ENCODE measurements around the gene SEMA4D.

Gene SEMA4D

DNA sequence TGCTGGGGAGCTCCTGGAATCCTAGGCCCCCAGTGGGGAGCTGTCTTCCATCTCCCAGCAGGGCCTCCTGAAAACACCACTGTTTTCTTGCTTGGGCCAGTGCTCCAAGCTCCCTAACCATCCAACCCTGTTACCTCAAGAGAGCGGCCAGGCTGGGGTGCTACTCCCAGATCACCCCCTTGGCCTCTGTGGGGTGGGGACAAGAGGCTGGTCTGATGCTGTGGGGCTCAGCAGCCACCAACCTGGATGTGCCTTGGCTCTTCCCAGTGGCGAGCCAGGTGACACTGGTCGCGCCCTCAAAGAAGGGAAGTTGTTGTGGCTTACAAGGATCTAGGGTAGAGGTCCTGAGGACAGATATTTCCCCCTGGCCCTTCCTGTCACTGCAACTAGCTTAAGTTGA, 130.6 kb downstream of the SEMA4D start:
- Mint-ChIP-seq H3K4me1 (peaks cover 7% of the 10 kb centered on the region), H3K9me3 (no peaks in the 10 kb centered on the region), H3K36me3 (peaks cover 1% of the 10 kb centered on the region), H3K4me3 (no peak overlapping the region), H3K27ac (no peak overlapping the region), H3K27me3 (no peaks in the 10 kb centered on the region)
- ATAC-seq: no peak

DNA sequence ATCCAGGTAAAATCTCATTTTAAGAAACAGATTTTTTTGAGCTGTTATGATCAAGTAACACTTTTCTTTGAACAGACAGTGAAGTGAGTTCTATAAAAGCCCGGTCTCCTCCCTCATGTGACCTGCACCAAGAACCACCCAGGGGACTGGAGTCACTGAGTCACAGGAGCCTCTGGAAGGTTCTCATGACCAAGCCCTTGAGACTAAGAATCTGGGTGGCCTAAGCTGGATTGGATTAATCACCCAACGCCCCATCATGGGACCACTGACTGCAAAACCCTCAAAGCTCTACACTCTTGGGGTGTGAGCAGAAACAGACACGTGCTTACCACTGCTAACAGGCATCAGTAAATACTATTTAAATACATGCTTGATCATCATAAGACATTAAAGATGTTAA, 131.2 kb downstream of the SEMA4D start:
- peaks cover 5% of the 10 kb centered on the region for H3K4me1 Mint-ChIP-seq
- no peaks in the 10 kb centered on the region for H3K27me3 Mint-ChIP-seq
- H3K36me3 Mint-ChIP-seq: peaks cover 7% of the 10 kb centered on the region
- H3K4me3 Mint-ChIP-seq: no peak overlapping the region
- H3K9me3 Mint-ChIP-seq: no peaks in the 10 kb centered on the region
- H3K27ac Mint-ChIP-seq: no peak overlapping the region
- ATAC-seq: no peak

DNA sequence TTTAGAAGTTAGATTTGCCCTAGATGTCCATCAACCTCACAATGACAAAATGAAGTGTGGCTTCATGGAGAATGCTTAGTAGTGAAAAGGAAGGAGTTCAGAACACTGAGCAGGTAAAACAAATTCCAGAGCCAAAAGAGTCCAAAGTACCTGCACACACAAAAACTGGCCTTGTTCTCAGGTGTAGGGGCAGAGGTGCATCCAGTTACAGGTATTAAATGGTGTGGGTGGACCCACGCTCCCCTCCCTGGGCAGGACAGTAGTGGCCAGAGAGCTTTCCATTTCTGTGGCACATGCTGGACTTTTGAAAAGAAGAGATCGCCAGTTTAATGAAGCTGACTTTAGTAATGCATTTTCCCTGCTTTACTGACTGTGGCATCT, 132.4 kb downstream of the SEMA4D start:
- no peak overlapping the region for H3K27ac Mint-ChIP-seq
- H3K4me3 Mint-ChIP-seq: no peak overlapping the region

DNA sequence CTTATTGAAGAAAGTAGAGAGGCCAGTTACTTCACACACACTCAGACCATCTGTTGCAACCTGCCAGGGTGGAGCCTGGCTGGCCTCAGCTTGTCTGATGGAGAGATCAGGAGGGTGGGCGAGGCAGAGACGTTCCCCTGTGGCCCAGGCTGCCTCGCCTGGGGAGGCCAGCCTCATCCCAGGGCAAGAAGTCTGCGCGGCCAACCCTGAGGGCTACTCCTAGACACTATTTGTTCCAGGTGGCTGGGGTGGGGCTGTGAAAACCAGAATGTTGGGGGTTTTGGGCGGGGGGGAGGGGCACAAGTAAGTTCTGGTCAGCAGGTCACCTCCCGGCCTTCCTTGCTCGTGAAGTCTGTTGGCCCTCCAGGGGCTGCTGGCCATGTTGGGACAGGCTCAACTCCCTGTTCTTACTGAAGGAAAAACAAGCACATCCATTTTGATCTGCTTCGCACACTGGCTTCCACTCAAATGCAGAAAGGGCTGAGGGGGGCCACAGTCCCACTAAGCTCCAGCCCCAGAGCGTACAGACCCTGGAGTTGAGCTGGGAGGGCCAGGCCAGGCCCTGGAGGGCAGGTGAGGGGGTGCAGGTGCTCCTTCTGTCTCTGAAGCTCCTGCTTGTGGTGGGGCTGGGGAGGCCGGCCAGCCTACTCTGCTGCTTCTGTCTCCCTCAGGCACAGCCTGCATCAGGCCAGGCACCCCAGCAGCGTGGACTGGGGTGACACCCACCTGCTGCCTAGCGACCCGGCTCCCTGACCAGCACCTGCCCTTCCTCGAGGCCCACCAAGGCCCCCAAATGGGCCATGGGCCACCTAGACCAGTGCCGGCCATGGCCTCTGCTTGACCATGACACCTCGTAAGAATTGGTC, 133.0 kb downstream of the SEMA4D start:
- no peak overlapping the region for H3K4me3 Mint-ChIP-seq
- H3K27me3 Mint-ChIP-seq: no peaks in the 10 kb centered on the region
- H3K9me3 Mint-ChIP-seq: no peaks in the 10 kb centered on the region
- no peak for ATAC-seq
- peaks cover 5% of the 10 kb centered on the region for H3K4me1 Mint-ChIP-seq
- peak overlapping the region; percentile 27 for H3K27ac Mint-ChIP-seq
- peaks cover 25% of the 10 kb centered on the region for H3K36me3 Mint-ChIP-seq

More for the DNA sequence above, 132.4 kb downstream of the SEMA4D start:
- no peaks in the 10 kb centered on the region for H3K9me3 Mint-ChIP-seq
- no peaks in the 10 kb centered on the region for H3K27me3 Mint-ChIP-seq
- peaks cover 5% of the 10 kb centered on the region for H3K4me1 Mint-ChIP-seq
- ATAC-seq: no peak
- H3K36me3 Mint-ChIP-seq: peaks cover 19% of the 10 kb centered on the region

DNA sequence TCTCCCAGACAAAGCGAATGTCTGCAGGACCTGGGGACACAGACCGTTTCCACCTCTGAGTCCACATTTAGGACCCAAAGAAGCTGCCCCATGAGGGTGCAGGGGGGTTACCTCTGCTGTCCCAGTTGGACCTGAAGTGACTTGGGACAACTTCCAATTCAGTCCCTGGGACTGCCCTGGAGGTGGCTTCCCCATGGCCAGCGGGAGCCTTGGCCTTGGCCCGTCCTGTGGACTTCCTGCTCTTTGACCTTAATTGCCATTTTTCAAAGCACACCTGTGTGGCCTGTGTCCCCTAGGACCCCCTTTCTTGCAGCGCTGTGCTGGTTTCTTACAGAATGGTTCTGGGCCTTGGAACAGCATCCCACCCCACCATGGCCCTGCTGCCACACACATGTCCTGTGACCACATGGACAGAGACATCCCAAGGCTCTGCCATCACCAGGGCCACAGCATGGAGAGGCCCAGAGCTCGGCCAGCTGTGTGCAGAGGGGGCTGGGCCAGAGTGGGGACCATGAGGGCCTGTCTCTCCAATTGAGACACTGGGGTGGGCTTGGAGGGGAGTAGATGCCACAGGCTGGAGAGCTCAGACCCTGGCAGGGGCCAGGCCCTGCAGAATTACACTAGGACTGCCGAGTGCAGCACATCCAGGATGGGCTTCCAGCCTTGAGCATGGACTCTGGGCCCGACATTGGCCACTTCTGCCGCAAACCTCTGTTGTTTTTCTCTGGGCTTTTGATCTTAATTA, 133.8 kb downstream of the SEMA4D start:
- peak overlapping the region; percentile 27 for H3K27ac Mint-ChIP-seq

DNA sequence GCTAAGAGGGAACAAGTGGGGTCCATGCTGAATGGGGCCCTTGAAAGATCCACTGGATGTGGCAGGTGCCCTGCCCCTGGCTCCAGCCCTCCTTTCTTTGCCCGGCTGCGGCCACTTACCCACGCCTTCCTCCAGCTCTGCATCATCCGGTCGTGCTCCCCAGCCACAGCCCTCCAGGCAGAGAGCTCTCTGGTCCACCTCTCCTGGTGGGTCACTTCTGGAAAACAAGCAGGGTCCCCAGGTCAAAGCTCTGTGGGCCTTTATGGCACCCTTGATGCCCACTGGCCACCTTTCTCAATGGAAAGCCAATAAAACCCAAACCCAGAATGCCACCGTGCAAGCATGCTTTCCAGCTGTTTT, 134.6 kb downstream of the SEMA4D start:
- no peak overlapping the region for H3K27ac Mint-ChIP-seq
- ATAC-seq: no peak
- H3K36me3 Mint-ChIP-seq: peaks cover 37% of the 10 kb centered on the region
- H3K4me3 Mint-ChIP-seq: no peak overlapping the region
- no peaks in the 10 kb centered on the region for H3K9me3 Mint-ChIP-seq
- H3K27me3 Mint-ChIP-seq: no peaks in the 10 kb centered on the region
- H3K4me1 Mint-ChIP-seq: peaks cover 4% of the 10 kb centered on the region

More for the DNA sequence above, 133.8 kb downstream of the SEMA4D start:
- no peak for ATAC-seq
- Mint-ChIP-seq H3K9me3 (no peaks in the 10 kb centered on the region), H3K27me3 (no peaks in the 10 kb centered on the region), H3K4me3 (no peak overlapping the region), H3K4me1 (peaks cover 5% of the 10 kb centered on the region), H3K36me3 (peaks cover 30% of the 10 kb centered on the region)

DNA sequence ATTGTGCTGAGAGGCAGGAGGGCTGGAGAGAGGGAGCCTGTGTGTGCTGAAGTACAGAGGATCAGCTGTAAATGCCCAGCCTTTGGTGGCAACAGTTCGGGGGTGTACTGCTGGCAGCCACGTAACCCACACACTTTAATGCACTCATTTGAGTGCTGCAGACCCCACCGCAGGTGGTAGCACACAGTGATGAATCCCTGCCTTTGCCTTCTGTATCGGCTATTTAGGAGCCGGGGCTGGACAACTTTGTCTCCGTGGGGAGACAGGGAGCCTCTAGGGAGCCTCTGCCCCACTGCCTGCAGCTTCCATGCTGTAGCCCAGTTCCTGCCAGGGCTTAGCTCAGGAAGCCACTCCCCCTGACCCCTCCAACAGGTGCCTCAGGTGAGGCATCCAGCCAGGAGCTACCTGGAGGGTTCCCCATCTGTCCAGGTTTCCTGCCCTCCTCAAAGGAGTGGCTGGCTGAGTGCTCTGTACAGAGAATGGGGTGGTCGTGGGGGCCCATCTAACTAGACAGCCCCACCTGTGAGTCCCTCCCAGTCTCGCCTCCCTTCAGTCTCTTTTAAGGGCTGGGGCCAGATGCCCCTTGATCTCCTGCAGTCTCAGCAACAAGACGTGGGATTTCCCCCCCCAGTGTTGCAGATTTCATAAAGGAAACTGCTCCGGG, 135.1 kb downstream of the SEMA4D start:
- no peaks in the 10 kb centered on the region for H3K4me1 Mint-ChIP-seq
- ATAC-seq: no peak
- H3K4me3 Mint-ChIP-seq: no peak overlapping the region
- peaks cover 42% of the 10 kb centered on the region for H3K36me3 Mint-ChIP-seq
- no peaks in the 10 kb centered on the region for H3K9me3 Mint-ChIP-seq
- no peaks in the 10 kb centered on the region for H3K27me3 Mint-ChIP-seq
- H3K27ac Mint-ChIP-seq: no peak overlapping the region

DNA sequence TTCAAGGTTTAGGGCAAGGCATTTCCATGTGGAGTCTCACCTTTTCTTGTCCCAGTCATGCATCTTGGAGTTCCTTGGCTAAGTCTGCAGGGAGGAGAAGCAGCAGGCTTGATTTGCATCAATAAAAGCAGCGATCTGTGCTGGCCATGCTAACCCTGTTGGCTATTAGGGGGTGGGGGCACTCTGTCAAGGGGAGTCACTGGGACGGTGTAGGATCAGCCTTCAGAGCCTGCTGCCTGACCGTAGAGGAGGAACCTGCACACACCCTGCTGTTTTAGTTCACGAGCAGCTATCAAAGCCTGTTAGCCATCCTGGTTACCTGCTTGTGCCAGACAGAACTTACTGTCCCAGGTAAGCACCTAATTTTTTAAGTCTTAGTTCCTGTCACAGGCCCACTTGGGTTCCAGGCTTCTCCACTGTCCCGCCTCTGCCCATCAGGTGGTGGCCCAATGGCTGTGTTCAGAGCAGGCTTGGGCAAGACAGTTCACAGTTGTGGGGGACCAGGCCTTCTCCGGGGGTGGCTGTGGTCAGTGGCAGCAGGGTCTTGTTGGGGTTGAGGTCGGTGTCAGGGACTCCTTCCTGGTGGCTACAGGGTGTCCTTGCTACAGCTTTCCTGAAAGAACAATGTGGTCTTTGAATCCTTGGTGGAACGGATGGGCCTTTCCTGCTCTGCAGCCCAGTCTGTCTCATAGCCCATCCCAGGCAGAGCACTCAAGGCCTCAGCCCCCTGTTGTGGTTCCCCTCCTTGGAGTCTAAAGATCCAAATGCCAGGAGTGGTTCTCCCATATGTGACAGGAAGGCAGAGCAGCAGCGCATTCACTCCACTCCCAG, 135.9 kb downstream of the SEMA4D start:
- no peak for ATAC-seq
- Mint-ChIP-seq H3K27me3 (no peaks in the 10 kb centered on the region), H3K4me3 (no peak overlapping the region), H3K27ac (no peak overlapping the region), H3K36me3 (peaks cover 49% of the 10 kb centered on the region), H3K4me1 (no peaks in the 10 kb centered on the region), H3K9me3 (no peaks in the 10 kb centered on the region)

DNA sequence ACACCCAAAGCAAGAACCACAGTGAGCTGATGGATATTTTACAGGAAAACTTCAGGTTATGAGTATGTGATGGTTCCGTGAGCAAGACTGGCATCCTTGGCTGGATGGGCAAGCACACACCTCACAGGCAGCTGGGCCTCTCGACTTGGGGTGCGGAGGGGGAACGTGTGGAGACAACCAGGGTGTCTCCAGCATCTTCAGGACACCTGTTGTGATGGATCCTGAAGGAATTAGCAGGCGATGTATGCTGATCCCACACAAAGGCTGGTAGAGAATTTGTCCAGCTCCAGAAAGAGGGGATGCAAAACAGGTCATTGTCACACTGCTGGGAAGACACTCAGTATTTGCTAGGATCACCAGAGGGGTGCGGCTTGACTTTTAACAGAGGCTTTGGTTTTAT, 136.9 kb downstream of the SEMA4D start:
- Mint-ChIP-seq H3K9me3 (no peaks in the 10 kb centered on the region), H3K36me3 (peaks cover 59% of the 10 kb centered on the region), H3K27ac (peak overlapping the region; percentile 39), H3K4me3 (no peak overlapping the region), H3K4me1 (no peaks in the 10 kb centered on the region), H3K27me3 (no peaks in the 10 kb centered on the region)
- ATAC-seq: no peak

DNA sequence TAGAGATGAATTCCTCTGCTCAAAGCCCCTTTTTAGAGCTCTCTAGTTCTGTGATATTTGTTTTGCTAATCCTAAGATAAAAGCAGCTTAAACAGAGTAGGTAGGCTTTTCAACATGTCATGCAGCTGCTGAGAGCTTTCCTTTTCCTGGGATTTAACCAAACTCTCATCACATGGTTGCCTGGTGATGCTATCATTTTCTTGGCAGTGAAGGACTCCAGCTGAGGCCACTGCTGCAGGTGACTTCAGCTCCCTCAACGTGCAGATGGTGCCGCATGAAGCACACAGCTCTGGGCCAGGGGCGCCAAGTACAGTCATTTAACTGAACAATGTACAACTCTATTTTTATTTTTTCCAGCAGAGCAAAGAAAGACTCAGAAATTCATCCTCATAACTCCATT, 137.4 kb downstream of the SEMA4D start:
- H3K36me3 Mint-ChIP-seq: peaks cover 65% of the 10 kb centered on the region
- no peak overlapping the region for H3K4me3 Mint-ChIP-seq
- no peak for ATAC-seq
- H3K9me3 Mint-ChIP-seq: no peaks in the 10 kb centered on the region
- H3K27me3 Mint-ChIP-seq: no peaks in the 10 kb centered on the region
- H3K4me1 Mint-ChIP-seq: no peaks in the 10 kb centered on the region
- peak overlapping the region; percentile 39 for H3K27ac Mint-ChIP-seq

DNA sequence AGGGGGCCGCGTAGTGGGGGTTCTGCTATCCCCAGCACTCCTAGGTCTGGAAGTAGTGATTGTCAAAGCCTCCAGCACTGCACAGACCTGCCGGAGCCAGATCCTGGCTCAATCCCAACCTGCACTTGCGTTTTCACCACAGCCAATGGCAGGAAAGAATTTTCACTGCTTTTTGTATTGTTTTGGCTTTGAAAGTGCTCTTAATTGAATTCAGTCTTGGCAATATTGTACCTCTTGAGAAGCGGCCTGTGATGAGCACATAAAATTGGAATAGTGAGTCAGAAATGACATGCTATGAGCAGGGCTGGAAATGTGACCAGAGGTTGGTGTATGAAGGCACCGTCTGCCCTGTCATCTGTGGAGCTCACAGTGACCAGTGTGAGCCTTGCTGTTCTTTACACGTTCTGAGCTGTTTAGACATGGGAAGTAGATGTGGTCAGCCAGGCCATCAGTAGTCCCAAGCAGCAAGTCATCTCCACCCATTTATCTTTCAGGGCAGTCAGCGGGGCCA, 138.1 kb downstream of the SEMA4D start:
- Mint-ChIP-seq H3K27me3 (no peaks in the 10 kb centered on the region), H3K36me3 (peaks cover 71% of the 10 kb centered on the region), H3K9me3 (no peaks in the 10 kb centered on the region), H3K27ac (peak overlapping the region; percentile 39), H3K4me1 (no peaks in the 10 kb centered on the region), H3K4me3 (no peak overlapping the region)
- no peak for ATAC-seq

DNA sequence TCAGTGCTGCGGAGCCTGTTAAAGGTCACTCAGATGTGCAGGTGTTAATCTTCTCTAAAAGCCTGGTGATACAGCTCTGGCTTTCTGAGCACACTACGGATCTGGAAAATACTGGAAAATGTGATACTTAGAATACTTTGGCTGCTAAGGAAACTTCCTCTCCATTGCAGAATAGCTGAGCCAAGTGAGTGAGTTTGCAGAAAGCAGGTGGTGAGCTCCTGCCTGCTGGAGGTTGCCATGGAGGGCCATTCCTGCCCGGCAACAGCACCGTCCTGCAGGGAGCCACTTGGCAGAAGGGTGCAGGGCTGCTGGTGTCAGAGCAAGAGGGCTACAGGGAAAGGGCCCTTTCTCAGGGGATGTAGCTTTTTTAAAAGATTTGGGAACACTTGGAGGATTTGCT, 138.9 kb downstream of the SEMA4D start:
- no peak overlapping the region for H3K4me3 Mint-ChIP-seq
- H3K36me3 Mint-ChIP-seq: peaks cover 80% of the 10 kb centered on the region
- no peaks in the 10 kb centered on the region for H3K4me1 Mint-ChIP-seq
- H3K9me3 Mint-ChIP-seq: no peaks in the 10 kb centered on the region
- H3K27me3 Mint-ChIP-seq: no peaks in the 10 kb centered on the region
- ATAC-seq: no peak
- H3K27ac Mint-ChIP-seq: peak overlapping the region; percentile 46

DNA sequence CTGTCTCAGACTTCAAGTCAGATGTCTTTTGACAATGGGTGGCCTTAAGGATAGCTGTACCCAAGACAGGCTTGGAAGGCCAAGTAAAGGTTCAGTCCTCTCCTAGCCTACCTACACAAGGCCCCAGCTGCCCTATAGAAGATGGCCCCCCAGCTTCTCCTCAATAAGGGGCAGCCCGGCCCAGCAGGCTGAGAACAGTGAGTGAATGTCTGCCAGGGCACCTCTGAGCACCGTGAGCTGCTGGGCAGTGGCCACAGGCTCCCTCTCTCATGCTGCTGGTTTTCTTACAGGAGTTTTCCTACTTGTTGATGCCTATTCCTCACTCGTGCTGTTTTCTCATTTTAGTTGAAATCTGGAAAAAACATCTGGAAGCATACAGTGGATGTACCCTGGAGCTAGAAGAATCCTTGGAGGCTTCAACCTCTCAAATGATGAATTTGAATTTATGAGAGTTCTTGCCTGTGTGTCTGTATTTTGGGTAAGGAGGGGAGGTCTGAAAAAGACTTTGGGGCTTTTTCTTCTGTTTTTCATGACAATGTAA, 139.5 kb downstream of the SEMA4D start:
- Mint-ChIP-seq H3K9me3 (no peaks in the 10 kb centered on the region), H3K27ac (peak overlapping the region; percentile 46), H3K4me3 (no peak overlapping the region), H3K36me3 (peaks cover 82% of the 10 kb centered on the region), H3K27me3 (no peaks in the 10 kb centered on the region), H3K4me1 (no peaks in the 10 kb centered on the region)
- no peak for ATAC-seq

DNA sequence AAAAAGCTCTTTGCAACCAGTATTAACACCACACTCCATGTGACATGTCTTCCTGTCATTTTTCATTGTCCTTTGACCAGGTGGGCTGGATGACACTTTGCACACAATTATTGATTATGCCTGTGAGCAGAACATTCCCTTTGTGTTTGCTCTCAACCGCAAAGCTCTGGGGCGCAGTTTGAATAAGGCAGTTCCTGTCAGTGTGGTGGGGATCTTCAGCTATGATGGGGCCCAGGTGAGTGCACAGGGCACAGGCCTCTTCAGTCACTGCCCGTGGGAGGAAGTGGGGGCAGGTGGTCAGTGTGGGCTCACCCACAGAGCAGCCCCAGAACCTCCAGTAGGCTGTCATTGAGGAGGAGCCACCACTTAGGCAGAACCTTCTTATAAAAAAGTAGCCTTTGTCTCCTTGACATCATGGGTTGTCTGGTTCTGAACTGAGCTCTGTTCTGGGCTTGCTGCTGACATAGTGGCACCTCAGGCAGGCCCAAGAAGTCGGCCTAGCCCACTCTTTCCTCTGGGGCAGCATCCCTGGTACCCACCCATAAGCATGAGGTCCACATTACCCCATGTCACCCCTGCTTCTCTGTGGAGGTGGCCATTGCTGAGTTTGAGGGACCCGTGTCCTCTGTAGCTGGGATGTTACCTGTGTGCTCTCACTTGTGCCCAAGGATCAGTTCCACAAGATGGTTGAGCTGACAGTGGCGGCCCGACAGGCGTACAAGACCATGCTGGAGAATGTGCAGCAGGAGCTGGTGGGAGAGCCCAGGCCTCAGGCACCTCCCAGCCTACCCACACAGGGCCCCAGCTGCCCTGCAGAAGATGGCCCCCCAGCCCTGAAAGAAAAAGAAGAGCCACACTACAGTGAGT, 140.3 kb downstream of the SEMA4D start:
- no peaks in the 10 kb centered on the region for H3K27me3 Mint-ChIP-seq
- H3K4me1 Mint-ChIP-seq: no peaks in the 10 kb centered on the region
- no peak for ATAC-seq
- no peak overlapping the region for H3K4me3 Mint-ChIP-seq
- H3K27ac Mint-ChIP-seq: peak overlapping the region; percentile 46
- no peaks in the 10 kb centered on the region for H3K9me3 Mint-ChIP-seq
- H3K36me3 Mint-ChIP-seq: peaks cover 87% of the 10 kb centered on the region
